H9 (cell line): Measurements from ENCODE around the gene MON2. TPM values are rescaled to one million over a fixed set of nuclear protein-coding genes. Genes with fewer than 3 reads are reported as not detected.

Experiments
- DNase-seq: peaks from one replicate; pipeline ENCODE4 v3.0.0-alpha.2; 2017
- H2AFZ ChIP-seq: one replicate; pipeline ENCODE4 v1.6.1; 2013; ENCODE audit warnings: mild to moderate bottlenecking, low read length, control low read depth, moderate library complexity
- H2AK5ac ChIP-seq: 2 replicates; pipeline ENCODE4 v1.6.1; 2013; ENCODE audit warnings: low read length, control low read depth, mixed read lengths; ENCODE audit not compliant: insufficient read length
- H2BK120ac ChIP-seq: one replicate; pipeline ENCODE4 v1.6.1; 2013; ENCODE audit warnings: low read depth, mild to moderate bottlenecking, low read length, control low read depth, inconsistent platforms; ENCODE audit not compliant: poor library complexity, severe bottlenecking
- H2BK12ac ChIP-seq: 2 replicates; pipeline ENCODE4 v1.6.1; 2013; ENCODE audit warnings: low read length, control low read depth, mixed read lengths, low read depth; ENCODE audit not compliant: insufficient read length
- H2BK15ac ChIP-seq: 2 replicates; pipeline ENCODE4 v1.6.1; 2013; ENCODE audit warnings: low read depth, low read length, control low read depth
- H2BK20ac ChIP-seq: one replicate; pipeline ENCODE4 v1.6.1; 2013; ENCODE audit warnings: low read depth, mild to moderate bottlenecking, low read length, control low read depth, inconsistent platforms; ENCODE audit not compliant: poor library complexity, severe bottlenecking
- H2BK5ac ChIP-seq: 2 replicates; pipeline ENCODE4 v1.6.1; 2013; ENCODE audit warnings: low read length, control low read depth, mixed read lengths; ENCODE audit not compliant: insufficient read length
- H3K14ac ChIP-seq: 2 replicates; pipeline ENCODE4 v1.6.1; 2013; ENCODE audit warnings: low read length, control low read depth; ENCODE audit not compliant: insufficient read depth
- H3K18ac ChIP-seq: 2 replicates; pipeline ENCODE4 v1.6.1; 2013; ENCODE audit warnings: low read depth, mild to moderate bottlenecking, mixed read lengths, low read length, control low read depth; ENCODE audit not compliant: insufficient read length
- H3K23ac ChIP-seq: 2 replicates; pipeline ENCODE4 v1.6.1; 2013; ENCODE audit warnings: low read length, control low read depth, mixed read lengths, low read depth; ENCODE audit not compliant: insufficient read length
- H3K23me2 ChIP-seq: 2 replicates; pipeline ENCODE4 v1.6.1; 2013; ENCODE audit warnings: low read depth, mild to moderate bottlenecking, mixed read lengths, low read length, control low read depth; ENCODE audit not compliant: insufficient read length, poor library complexity, severe bottlenecking
- H3K27ac ChIP-seq: 2 replicates; pipeline ENCODE4 v1.5.1; 2013; ENCODE audit warnings: low read length, control low read depth, mixed read lengths, low read depth; ENCODE audit not compliant: insufficient read length
- H3K27me3 ChIP-seq: 2 replicates; pipeline ENCODE4 v1.6.1; 2013; ENCODE audit warnings: low read length, control low read depth, inconsistent platforms; ENCODE audit not compliant: insufficient read depth
- H3K4ac ChIP-seq: 2 replicates; pipeline ENCODE4 v1.6.1; 2013; ENCODE audit warnings: low read depth, mild to moderate bottlenecking, control low read depth, inconsistent platforms, low read length, moderate library complexity
- H3K4me1 ChIP-seq: 2 replicates; pipeline ENCODE4 v1.6.1; 2013; ENCODE audit warnings: low read length, control low read depth, inconsistent platforms; ENCODE audit not compliant: insufficient read depth
- H3K4me2 ChIP-seq: 2 replicates; pipeline ENCODE4 v1.6.1; 2013; ENCODE audit warnings: low read length, control low read depth, mixed read lengths; ENCODE audit not compliant: insufficient read length, insufficient read depth
- H3K56ac ChIP-seq: 2 replicates; pipeline ENCODE4 v1.6.1; 2013; ENCODE audit warnings: low read depth, mild to moderate bottlenecking, mixed read lengths, low read length, control low read depth; ENCODE audit not compliant: insufficient read length
- H3K79me1 ChIP-seq: 2 replicates; pipeline ENCODE4 v1.6.1; 2013; ENCODE audit warnings: low read depth, mild to moderate bottlenecking, moderate library complexity, low read length, control low read depth, inconsistent platforms; ENCODE audit not compliant: insufficient read depth, poor library complexity, severe bottlenecking
- H3K79me2 ChIP-seq: 2 replicates; pipeline ENCODE4 v1.6.1; 2013; ENCODE audit warnings: low read length, control low read depth, inconsistent platforms; ENCODE audit not compliant: insufficient read depth
- H3K9ac ChIP-seq: 2 replicates; pipeline ENCODE4 v1.6.1; 2013; ENCODE audit warnings: low read length, control low read depth, mixed read lengths; ENCODE audit not compliant: insufficient read length; ENCODE audit errors: extremely low read depth
- H3K9me3 ChIP-seq: one replicate; pipeline ENCODE4 v1.6.1; 2013; ENCODE audit warnings: low read depth, low read length, inconsistent platforms; ENCODE audit not compliant: control insufficient read depth
- H3T11ph ChIP-seq: one replicate; pipeline ENCODE4 v1.6.1; 2013; ENCODE audit warnings: mild to moderate bottlenecking, low read length, control low read depth, inconsistent platforms
- H4K20me1 ChIP-seq: one replicate; pipeline ENCODE4 v1.6.1; 2013; ENCODE audit not compliant: control insufficient read depth, insufficient read length, insufficient read depth
- H4K5ac ChIP-seq: 2 replicates; pipeline ENCODE4 v1.6.1; 2013; ENCODE audit warnings: low read depth, mild to moderate bottlenecking, mixed read lengths, low read length, control low read depth; ENCODE audit not compliant: insufficient read length
- H4K8ac ChIP-seq: replicated peaks from 2 replicates; pipeline ENCODE4 v1.6.1; 2013; ENCODE audit warnings: low read length, control low read depth, mixed read lengths, low read depth; ENCODE audit not compliant: insufficient read length
- H4K91ac ChIP-seq: 2 replicates; pipeline ENCODE4 v1.6.1; 2013; ENCODE audit warnings: low read depth, mild to moderate bottlenecking, moderate library complexity, mixed read lengths, low read length, control low read depth; ENCODE audit not compliant: insufficient read length
- H3K27ac Mint-ChIP-seq, 3 experiments: 2 replicates in 2 of 3; 3 replicates in 1 of 3; pipeline ENCODE4 v1.8.0; 2020 to 2021; ENCODE audit warnings: mixed read lengths in 3 of 3, mild to moderate bottlenecking in 1 of 3, moderate library complexity in 1 of 3
- H3K27me3 Mint-ChIP-seq: 2 replicates; pipeline ENCODE4 v1.8.0; 2021; ENCODE audit warnings: low read depth, mild to moderate bottlenecking, moderate library complexity, mixed read lengths
- H3K36me3 Mint-ChIP-seq, 3 experiments: 2 replicates in 2 of 3; 3 replicates in 1 of 3; pipeline ENCODE4 v1.8.0; 2020 to 2021; ENCODE audit warnings: low read depth in 3 of 3, mixed read lengths in 3 of 3; ENCODE audit not compliant: insufficient read depth in 1 of 3
- H3K4me1 Mint-ChIP-seq, 2 experiments: 2 replicates each; pipeline ENCODE4 v1.8.0; 2020; ENCODE audit warnings: mixed read lengths in 2 of 2
- H3K4me3 Mint-ChIP-seq, 2 experiments: 2 replicates in 1 of 2; 3 replicates in 1 of 2; pipeline ENCODE4 v1.8.0; 2020 to 2021; ENCODE audit warnings: mild to moderate bottlenecking in 2 of 2, mixed read lengths in 2 of 2, moderate library complexity in 1 of 2
- H3K9me3 Mint-ChIP-seq, 2 experiments: 2 replicates in 1 of 2; 3 replicates in 1 of 2; pipeline ENCODE4 v1.8.0; 2020; ENCODE audit warnings: mild to moderate bottlenecking in 2 of 2, mixed read lengths in 2 of 2, moderate library complexity in 1 of 2
- CTCF ChIP-seq: fragments of 200-600 bp; sonication (generic); conservative IDR thresholded peaks from 3 replicates; pipeline ENCODE4 v1.8.0; 2021; ENCODE audit warnings: antibody characterized with exemption, mild to moderate bottlenecking
- WGBS: extraction: QIAGEN DNeasy Blood & Tissue Kit; methylation state at CpG from one replicate; pipeline ENCODE4 v1.1.7; 2013; ENCODE audit warnings: missing lambda C conversion rate, low lambda C conversion rate, mixed read lengths; ENCODE audit not compliant: insufficient read length; ENCODE audit errors: extremely low coverage; 5-methylcytosine and 5-hydroxymethylcytosine counted together
- total RNA-seq: library from RNA; stranded (reverse); gene quantifications from 2 replicates; pipeline ENCODE4 v1.2.1, GENCODE V29; 2021

MON2 gene
- total RNA-seq, 1 experiment from 2014 or later: 21.9 TPM

DNA sequence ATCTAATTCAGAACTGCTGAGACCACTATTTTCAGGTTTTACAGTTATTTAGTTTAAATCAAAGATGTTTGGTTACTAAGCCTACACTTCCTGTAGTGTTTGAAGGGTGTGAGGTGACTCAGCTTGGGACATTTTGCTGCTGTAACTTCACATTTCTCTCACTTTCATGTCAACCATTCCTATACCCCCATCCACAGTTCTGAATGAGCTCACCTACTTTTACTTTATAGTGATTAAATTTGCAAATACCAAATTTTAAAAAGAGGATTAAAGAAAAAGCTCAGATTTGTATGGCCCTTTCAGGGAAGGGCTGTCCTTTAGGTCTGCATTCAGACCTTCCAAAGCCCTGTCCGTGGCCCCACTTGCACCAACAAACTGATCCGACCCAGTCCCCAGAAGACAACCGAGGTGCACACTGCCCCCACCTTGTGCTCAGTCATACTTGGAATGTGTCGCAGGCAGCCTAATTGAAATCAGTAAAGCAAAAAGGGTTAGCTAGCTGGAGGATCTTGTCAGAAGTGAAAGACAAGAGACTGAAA lies 174.4 kb downstream of the MON2 start:
- Histone ChIP-seq H3K9me3 (no peaks in the 10 kb centered on the region), H2BK5ac (no peak overlapping the region), H2BK20ac (no peak overlapping the region), H3K4ac (no peak overlapping the region), H3K9ac (no peak overlapping the region), H3K23ac (no peak overlapping the region), H3K27ac (no peak overlapping the region), H4K8ac (no peak overlapping the region), H4K20me1 (no peaks in the 10 kb centered on the region), H3K4me2 (no peak overlapping the region), H4K91ac (no peak overlapping the region), H2BK120ac (no peak overlapping the region), H3K79me1 (no peaks in the 10 kb centered on the region), H3K27me3 (no peaks in the 10 kb centered on the region), H3K23me2 (no peaks in the 10 kb centered on the region), H2AFZ (no peak overlapping the region), H2BK12ac (no peak overlapping the region), H4K5ac (no peak overlapping the region), H3K18ac (no peak overlapping the region), H3K56ac (no peak overlapping the region), H3K79me2 (no peaks in the 10 kb centered on the region), H2BK15ac (no peak overlapping the region), H2AK5ac (no peak overlapping the region), H3T11ph (no peak overlapping the region), H3K14ac (no peak overlapping the region), H3K4me1 (no peaks in the 10 kb centered on the region; the same call in 1 of the 2 replicates)
- Mint-ChIP-seq H3K27me3 (peaks cover 18% of the 10 kb centered on the region), H3K27ac (peak overlapping the region in 1 of 3 experiments; percentile 78; a peak in 2 of 7 replicates), H3K4me3 (no peak overlapping the region), H3K9me3 (no peaks in the 10 kb centered on the region), H3K4me1 (peaks cover 27 to 35% of the 10 kb centered on the region in 2 experiments), H3K36me3 (peaks cover 0 to 3% (median 2%) of the 10 kb centered on the region in 3 experiments; a peak in 2 of 7 replicates)
- TF ChIP-seq CTCF: no peak
- no CpG with 5 or more reads among the region's 4 CpGs for WGBS
- no peak for DNase-seq
